ENCODE data around the gene NHERF1. TPM values are rescaled to one million over a fixed set of nuclear protein-coding genes. Genes with fewer than 3 reads are reported as not detected.

NHERF1 gene
- total and polyA plus RNA-seq, 2 donors (not counting 1 experiment from before 2014, with no cell fraction given): 56.2 to 81.8 TPM

DNA sequence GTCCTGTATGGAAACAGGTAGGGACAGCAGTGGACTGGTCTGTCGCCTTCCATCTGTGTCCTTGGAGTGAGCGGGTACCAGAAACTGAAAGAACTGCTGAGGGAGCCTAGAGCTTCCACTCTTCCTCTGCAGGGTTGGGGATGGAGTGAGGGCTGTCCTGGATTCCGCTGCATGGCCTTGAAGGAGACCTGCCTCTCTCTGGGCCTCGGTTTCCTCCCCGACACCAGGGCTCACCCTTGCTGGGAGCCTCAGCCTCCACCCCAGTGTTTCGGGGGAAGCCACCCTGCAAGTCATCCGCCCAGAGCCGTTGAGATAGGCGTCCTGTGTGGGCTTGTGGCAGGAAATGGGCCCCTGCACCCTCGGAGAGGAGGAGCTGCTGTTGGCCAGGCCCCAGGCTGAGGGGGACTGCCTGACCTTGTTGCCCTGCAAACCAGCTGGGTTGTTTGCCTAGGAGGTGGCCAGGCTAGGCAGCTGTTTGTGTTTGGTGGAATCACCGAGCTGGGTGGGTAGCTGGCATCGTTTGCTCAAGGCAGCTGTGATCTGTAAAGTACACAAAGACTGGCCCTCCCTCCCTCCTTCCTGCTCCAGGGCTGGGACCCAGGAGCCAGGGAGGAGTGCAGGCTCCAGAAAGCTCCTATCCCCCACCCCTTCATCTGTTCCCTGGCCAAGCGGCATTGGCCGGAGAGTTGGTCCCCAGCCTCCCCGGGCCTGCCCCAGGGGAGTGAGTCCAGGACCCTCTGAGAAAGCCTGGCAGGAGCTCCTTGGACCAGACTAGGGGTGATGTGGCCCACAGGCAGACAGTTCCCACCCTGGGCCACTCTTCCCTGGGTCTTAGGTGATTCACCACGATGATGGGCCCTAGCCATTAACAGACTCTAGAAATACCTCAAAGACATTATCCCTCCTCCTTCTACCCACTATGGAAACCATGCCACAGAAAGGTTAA lies 10.1 kb upstream of the NHERF1 start:
- ChIA-PET POLR2A (interaction anchor here (1.9 to 3.9 kb wide), 4 partner anchors 8 to 80 kb away, joined by 7 to 55 read pairs (median 35); no protein-coding TSS in a partner anchor), CTCF (interaction anchor here (0.6 to 5.6 kb wide), 32 partner anchors 8 to 370 kb away, joined by 3 to 344 read pairs (median 8); partner anchors contain the start of genes CD300H, FDXR and GRIN2C)
- H3K9me3 ChIP-seq (ENCODE audit: control extremely low read depth in 1 of 3, control insufficient read depth in 2 of 3, insufficient read depth in 1 of 3, low read length in 2 of 3): no peaks in the 10 kb centered on the region
- peak overlapping the region; percentile 80 for H3K9ac ChIP-seq (ENCODE audit: low read length)
- H2AFZ ChIP-seq (ENCODE audit: insufficient read depth, low read depth, low read length, poor library complexity, severe bottlenecking): peak overlapping the region; percentile 92
- no peaks in the 10 kb centered on the region for H3K36me3 ChIP-seq (replicated peaks in 1 of 2; ENCODE audit: control extremely low read depth in 1 of 2, control insufficient read depth in 1 of 2, extremely low read depth in 1 of 2, insufficient read depth in 2 of 2, low read length in 1 of 2)
- Mint-ChIP-seq H3K9me3 (ENCODE audit: insufficient read depth) (no peaks in the 10 kb centered on the region), H3K27me3 (no peaks in the 10 kb centered on the region), H3K4me1 (peaks cover 56% of the 10 kb centered on the region), H3K27ac (peak overlapping the region; percentile 94), H3K4me3 (peak overlapping the region; percentile 87)
- H3K4me3 ChIP-seq (ENCODE audit: control extremely low read depth in 1 of 5, extremely low read depth in 1 of 5, insufficient read depth in 1 of 5, low read depth in 2 of 5, low read length in 4 of 5): peak overlapping the region; percentile 38 to 91 (median 75)
- intact Hi-C loops (cut with micrococcal nuclease): loop anchor here (1.0 to 5.0 kb wide), 2 partner anchors 10 to 39 kb away; partner anchors contain the start of genes NAT9 and NHERF1
- H3K79me2 ChIP-seq (ENCODE audit: control insufficient read depth, insufficient read depth, low read length): peaks cover 35% of the 10 kb centered on the region
- TF ChIP-seq, protein P1, sequence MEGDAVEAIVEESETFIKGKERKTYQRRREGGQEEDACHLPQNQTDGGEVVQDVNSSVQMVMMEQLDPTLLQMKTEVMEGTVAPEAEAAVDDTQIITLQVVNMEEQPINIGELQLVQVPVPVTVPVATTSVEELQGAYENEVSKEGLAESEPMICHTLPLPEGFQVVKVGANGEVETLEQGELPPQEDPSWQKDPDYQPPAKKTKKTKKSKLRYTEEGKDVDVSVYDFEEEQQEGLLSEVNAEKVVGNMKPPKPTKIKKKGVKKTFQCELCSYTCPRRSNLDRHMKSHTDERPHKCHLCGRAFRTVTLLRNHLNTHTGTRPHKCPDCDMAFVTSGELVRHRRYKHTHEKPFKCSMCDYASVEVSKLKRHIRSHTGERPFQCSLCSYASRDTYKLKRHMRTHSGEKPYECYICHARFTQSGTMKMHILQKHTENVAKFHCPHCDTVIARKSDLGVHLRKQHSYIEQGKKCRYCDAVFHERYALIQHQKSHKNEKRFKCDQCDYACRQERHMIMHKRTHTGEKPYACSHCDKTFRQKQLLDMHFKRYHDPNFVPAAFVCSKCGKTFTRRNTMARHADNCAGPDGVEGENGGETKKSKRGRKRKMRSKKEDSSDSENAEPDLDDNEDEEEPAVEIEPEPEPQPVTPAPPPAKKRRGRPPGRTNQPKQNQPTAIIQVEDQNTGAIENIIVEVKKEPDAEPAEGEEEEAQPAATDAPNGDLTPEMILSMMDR (IDR thresholded peaks at IDR 0.05): no peak
- TF ChIP-seq EZH2 (IDR thresholded peaks at IDR 0.05; ENCODE audit: borderline replicate concordance, insufficient read depth, low read depth, low read length, poor library complexity, severe bottlenecking): no peak
- peak; percentile 44 for ATAC-seq (ENCODE audit: low read depth)
- H3K27ac ChIP-seq (ENCODE audit: low read length in 2 of 2): peak overlapping the region; percentile 52 to 74
- H3K4me1 ChIP-seq (ENCODE audit: control insufficient read depth in 2 of 2, insufficient read depth in 2 of 2, low read length in 2 of 2): peaks cover 57 to 66% of the 10 kb centered on the region in 2 donors
- peak; percentile 61 for DNase-seq
- H4K20me1 ChIP-seq (ENCODE audit: control insufficient read depth, insufficient read depth, low read length, poor library complexity, severe bottlenecking): no peaks in the 10 kb centered on the region
- peak overlapping the region; percentile 98 for H3K4me2 ChIP-seq (replicated peaks; ENCODE audit: low read depth, low read length, poor library complexity, severe bottlenecking)
- 7% methylated on average over 16 of the region's 16 CpGs for WGBS (ENCODE audit: insufficient coverage)
- no peaks in the 10 kb centered on the region for H3K27me3 ChIP-seq (replicated peaks in 1 of 4; ENCODE audit: control extremely low read depth in 1 of 4, control insufficient read depth in 3 of 4, insufficient read depth in 4 of 4, low read length in 3 of 4)
